GF-D8 (cell line): ENCODE measurements around the gene RSPO1.
A peak's percentile ranks its signal among the peaks of the same experiment; 100 is the strongest.
"Not testable (repeated sequence)": the region's sequence is repeated elsewhere in the genome, so short reads cannot be mapped to it uniquely, and the experiment has no call there.

Experiments
- DNase-seq: peaks from one replicate; lab custom pipeline; 2025; lab: John Stamatoyannopoulos, UW

Gene RSPO1

GRCh38 chr1:37616330-37616729 is 18.4 kb downstream of the RSPO1 start:
- DNase-seq, result no peak

GRCh38 chr1:37614105-37614504 is 20.6 kb downstream of the RSPO1 start:
- no peak for DNase-seq

- DNase-seq, result no peak
Measured at GRCh38 chr1:37612186-37612585, 22.5 kb downstream of the RSPO1 start.

- DNase-seq, result no peak
Measured at GRCh38 chr1:37609994-37610393, 24.7 kb downstream of the RSPO1 start.

GRCh38 chr1:37609002-37609401 is 25.7 kb downstream of the RSPO1 start:
- no peak for DNase-seq

- DNase-seq, result no peak
Measured at GRCh38 chr1:37606481-37607263, 28.0 kb downstream of the RSPO1 start.

- DNase-seq, result no peak
Measured at GRCh38 chr1:37605806-37606474, 28.8 kb downstream of the RSPO1 start.

- DNase-seq, result no peak
Measured at GRCh38 chr1:37605061-37605650, 29.5 kb downstream of the RSPO1 start.

GRCh38 chr1:37602750-37603694 is 31.7 kb downstream of the RSPO1 start:
- no peak for DNase-seq

GRCh38 chr1:37601441-37601840 is 33.3 kb downstream of the RSPO1 start:
- DNase-seq, result no peak

- no peak for DNase-seq
Measured at GRCh38 chr1:37599940-37600339, 34.8 kb downstream of the RSPO1 start.

- DNase-seq, result no peak
Measured at GRCh38 chr1:37596182-37596667, 38.5 kb downstream of the RSPO1 start.

GRCh38 chr1:37595440-37596181 is 39.1 kb downstream of the RSPO1 start, which contains the start of gene GNL2:
TSS of gene GNL2 (minus strand) at chr1:37595937. CDS start at chr1:37595822, 115 bp downstream.
- DNase-seq, result peak; percentile 73

GRCh38 chr1:37593726-37594125 is 41.0 kb downstream of the RSPO1 start:
- DNase-seq, result no peak

- DNase-seq, result no peak
Measured at GRCh38 chr1:37588939-37589338, 45.8 kb downstream of the RSPO1 start.

GRCh38 chr1:37584544-37584943 is 50.1 kb downstream of the RSPO1 start:
- DNase-seq, result not testable (repeated sequence)

- DNase-seq, result no peak
Measured at GRCh38 chr1:37575692-37576091, 59.0 kb downstream of the RSPO1 start.

- no peak for DNase-seq
Measured at GRCh38 chr1:37574834-37575480, 59.7 kb downstream of the RSPO1 start.

- no peak for DNase-seq
Measured at GRCh38 chr1:37570528-37571334, 64.0 kb downstream of the RSPO1 start.

GRCh38 chr1:37567023-37567422 is 67.7 kb downstream of the RSPO1 start:
- no peak for DNase-seq
